AG08396 (cell line): Measurements from ENCODE around the gene PPIL4.
"Not testable (repeated sequence)": the region's sequence is repeated elsewhere in the genome, so short reads cannot be mapped to it uniquely, and the experiment has no call there.

Experiments used
- DNase-seq: peaks from one replicate; pipeline ENCODE4 v3.0.0; 2012; ENCODE audit warnings: low spot score, mixed read lengths

Gene PPIL4

DNA sequence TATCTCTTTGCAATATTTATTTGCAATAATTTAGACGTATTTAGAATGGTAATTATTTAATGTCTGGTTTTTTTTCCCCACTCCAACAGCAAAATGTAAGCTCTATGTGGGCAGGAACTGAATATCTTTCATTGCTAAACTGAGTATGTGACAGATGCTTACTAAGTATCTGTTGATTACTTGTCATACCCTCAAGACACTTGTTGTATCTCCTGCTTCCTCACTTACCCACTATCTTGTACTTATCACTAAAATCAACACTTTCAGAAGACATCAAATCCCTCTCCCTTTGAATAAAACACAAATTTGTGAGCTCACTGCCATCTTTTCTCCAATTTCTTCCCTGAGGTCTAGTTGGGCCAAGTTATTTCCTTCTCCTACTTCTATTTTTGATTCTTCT is 30.3 kb downstream of the PPIL4 start:
- no peak for DNase-seq

DNA sequence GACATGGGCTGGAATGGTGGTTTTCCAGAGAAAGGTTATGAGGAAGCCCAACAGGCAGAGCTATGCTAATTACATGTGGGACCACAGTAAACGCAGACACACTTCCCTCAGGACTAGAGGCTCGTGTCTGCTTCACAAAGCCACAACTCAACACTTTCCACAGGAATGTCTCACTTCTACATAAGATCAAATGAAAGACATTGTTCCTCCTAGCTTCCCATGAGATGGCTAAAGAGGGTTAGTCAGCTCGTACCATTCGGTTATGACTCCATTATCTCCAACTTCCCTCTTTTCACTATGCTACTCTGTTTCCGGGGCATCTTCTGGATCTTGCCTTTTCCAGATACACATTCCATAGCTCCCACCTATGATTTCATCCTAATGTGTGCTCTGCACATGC is 31.9 kb downstream of the PPIL4 start:
- DNase-seq = no peak

- DNase-seq = no peak
These were observed 34.9 kb downstream of the PPIL4 start for GRCh38 chr6:149510793-149511512.

- no peak for DNase-seq
These were observed 37.4 kb downstream of the PPIL4 start for GRCh38 chr6:149508485-149508884.

GRCh38 chr6:149503872-149504271 is 42.0 kb downstream of the PPIL4 start:
- DNase-seq = no peak

DNA sequence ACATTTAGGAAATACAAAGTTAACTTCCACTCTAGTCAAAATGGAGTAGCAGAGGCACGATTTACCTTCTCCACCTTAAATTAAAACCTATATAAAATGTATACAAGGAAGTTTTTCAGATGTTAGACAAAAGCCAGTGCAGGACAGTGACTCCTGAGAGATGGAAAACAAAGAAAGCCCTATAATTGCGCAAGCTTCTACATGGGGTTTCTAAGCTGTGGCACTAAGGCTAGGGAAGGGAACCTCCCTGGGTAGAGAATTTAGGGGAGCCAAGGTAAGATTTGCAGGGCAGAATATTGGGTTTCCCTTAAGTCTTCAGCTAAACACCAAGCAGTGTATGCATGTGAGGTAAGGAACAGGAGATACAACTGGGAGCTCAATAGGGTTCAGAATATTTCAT is 42.6 kb downstream of the PPIL4 start:
- DNase-seq = no peak

GRCh38 chr6:149501768-149502167 is 44.1 kb downstream of the PPIL4 start:
- no peak for DNase-seq

DNA sequence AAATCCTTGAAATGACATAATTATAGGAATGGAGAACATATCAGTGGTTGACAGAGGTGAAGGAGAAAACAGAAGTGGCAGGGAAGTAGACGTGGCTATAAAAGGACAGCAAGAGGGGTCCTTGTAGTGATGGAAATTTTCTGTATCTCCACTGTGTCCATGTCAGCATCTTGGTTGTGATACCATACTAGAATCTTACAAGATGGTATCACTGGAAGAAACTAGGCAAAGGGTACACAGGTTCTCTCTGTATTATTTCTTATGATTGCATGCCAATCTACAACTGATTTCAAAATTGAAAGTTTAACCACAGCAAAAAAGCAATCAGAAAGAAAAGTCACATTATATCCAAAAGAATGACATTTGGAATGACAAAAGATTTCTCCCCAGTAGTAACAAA is 44.6 kb downstream of the PPIL4 start:
- no peak for DNase-seq

GRCh38 chr6:149500096-149500495 is 45.7 kb downstream of the PPIL4 start:
- no peak for DNase-seq

DNA sequence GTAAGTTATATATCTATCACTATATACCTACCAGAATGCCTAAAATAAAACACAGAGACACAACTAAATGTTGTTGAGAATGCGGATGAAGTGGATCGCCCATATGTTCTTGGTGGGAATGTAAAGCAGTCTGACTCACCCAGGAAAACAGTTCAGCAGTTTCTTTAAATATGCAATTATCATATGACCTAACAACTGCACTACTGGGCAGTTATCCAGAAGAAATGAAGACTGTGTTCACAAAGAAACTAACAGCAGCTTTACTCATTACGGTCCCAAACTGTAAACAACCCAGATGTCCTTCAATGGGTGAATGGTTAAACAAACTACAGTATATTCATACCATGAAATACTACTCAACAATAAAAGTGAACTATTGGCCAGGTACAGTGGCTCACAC is 46.8 kb downstream of the PPIL4 start:
- DNase-seq = no peak

- no peak for DNase-seq
These were observed 48.5 kb downstream of the PPIL4 start for GRCh38 chr6:149497365-149497764.

DNA sequence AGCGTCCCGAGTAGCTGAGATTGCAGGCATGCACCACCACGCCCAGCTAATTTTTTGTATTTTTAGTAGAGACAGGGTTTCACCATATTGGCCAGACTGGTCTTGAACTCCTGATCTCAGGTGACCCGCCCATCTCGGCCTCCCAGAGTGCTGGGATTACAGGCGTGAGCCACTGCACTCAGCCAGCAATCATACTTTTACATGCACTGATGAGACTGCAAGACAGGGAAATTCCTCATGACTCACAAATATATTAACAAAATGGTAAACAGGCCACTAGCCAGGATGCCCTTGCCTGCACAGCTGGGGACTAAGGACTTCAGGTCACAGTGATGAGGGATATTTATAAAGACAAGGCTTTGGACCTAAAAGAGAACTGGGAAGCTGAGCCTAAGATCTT is 49.2 kb downstream of the PPIL4 start:
- not testable (repeated sequence) for DNase-seq

- not testable (repeated sequence) for DNase-seq
These were observed 50.4 kb downstream of the PPIL4 start for GRCh38 chr6:149495349-149496016.

GRCh38 chr6:149494810-149495209 is 51.0 kb downstream of the PPIL4 start:
- DNase-seq = not testable (repeated sequence)

GRCh38 chr6:149493761-149494320 is 52.0 kb downstream of the PPIL4 start:
- DNase-seq = no peak

- DNase-seq = no peak
These were observed 53.0 kb downstream of the PPIL4 start for GRCh38 chr6:149492798-149493343.

DNA sequence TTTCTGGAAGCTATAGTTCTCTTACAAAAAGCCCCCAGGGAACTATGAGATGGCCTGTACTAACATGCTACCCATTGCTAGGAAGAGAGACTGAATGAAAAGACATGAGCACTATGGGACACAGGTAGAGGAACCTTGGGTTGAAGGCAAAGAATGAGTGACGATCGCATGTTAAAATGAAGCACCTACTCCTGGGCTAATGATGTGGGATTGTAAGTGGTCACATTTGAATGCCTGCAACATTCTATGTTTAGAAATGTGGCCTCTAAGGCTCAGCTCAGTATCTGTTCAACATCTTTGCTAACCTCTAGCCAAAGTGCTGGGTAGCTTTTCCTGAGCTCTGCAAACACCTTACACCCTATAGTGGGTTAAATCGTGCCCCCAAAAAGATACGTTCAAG is 55.9 kb downstream of the PPIL4 start:
- no peak for DNase-seq

DNA sequence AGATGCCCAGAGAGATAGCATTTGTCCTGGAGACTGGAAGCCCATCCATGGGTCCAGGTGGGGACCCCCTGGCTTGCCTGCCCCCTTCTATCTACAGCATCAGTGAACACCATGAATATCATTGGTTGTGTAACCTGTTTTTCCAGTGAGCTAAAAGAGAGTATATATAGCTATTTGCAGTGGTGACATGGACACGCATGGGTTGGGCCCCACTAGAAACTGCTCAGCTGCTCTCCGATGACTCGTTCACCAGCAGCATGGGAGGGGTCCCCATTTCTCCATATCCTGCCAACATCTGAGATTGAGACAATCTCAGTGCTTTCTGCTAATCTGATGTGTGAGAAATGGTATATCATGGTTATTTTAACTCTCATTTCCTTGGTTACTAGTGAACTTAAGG is 57.0 kb downstream of the PPIL4 start:
- DNase-seq = no peak

DNA sequence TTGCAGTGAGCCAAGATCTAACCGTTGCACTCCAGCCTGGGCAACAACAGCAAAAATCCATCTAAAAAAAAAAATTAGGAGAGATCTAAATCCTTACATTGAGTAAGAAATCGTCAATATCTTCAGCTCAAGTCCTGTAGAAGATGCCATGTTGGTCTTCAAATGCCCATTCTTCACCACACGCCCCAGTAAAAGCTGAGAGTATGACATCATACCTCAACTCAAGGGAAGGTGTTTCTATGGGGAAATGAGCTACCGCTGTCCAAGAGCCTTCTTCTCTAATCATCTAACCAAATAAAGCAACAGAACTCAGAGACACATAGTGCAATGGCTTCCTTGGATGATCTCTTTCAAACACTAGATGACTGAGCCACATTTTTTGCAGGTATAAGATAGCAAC is 58.5 kb downstream of the PPIL4 start:
- no peak for DNase-seq

DNA sequence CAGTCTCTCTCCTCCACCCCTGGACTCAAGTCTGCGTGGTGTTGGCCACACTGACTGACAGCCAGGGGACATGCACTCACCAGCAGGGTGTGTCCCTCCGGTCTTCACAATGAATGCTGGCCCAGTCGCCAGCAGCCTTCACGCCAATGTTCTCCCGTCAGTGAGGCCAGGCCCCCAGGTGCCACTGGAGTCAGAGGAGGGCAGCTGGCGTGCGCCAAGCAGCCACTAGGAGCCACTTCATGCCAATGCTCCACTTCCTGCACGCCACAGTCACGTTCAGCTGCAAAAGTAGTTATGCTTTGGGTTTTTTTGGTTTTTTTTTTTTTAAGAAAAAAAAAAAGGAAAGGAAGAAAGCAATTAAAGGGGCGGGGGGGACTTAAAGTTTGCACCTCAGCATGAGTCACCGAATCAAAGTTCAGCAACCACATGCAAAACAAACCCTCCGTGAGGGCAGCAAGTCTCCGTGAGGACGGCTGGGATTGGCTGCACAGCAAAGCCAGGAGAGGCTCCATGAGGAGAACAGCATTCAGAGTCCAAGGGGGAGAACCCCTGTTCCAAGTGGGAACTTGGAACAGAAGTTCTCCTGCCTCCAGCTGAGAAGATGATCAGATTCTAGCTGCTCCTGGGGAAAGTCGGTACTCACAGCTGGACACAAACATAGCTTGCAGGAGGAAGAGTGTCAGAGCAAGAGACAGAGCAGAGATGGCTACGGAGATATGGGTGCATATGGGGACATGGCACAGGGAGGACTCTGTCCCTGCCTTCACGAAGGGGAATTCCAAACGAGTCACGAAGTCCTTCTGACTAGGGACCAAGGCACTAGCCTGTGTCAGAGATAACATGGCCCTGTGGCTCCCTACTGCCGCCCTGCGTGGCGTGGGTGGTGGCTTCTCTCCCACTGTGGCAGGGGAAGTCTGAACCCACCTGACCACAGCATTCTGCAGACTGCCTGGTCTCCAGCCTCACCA is 60.8 kb downstream of the PPIL4 start, which contains the start of gene ZC3H12D:
Gene ZC3H12D (minus strand): TSS at position 282 of the 968 bp plus-strand sequence. CDS start 10,471 bp downstream, outside the sequence.
- no peak for DNase-seq

DNA sequence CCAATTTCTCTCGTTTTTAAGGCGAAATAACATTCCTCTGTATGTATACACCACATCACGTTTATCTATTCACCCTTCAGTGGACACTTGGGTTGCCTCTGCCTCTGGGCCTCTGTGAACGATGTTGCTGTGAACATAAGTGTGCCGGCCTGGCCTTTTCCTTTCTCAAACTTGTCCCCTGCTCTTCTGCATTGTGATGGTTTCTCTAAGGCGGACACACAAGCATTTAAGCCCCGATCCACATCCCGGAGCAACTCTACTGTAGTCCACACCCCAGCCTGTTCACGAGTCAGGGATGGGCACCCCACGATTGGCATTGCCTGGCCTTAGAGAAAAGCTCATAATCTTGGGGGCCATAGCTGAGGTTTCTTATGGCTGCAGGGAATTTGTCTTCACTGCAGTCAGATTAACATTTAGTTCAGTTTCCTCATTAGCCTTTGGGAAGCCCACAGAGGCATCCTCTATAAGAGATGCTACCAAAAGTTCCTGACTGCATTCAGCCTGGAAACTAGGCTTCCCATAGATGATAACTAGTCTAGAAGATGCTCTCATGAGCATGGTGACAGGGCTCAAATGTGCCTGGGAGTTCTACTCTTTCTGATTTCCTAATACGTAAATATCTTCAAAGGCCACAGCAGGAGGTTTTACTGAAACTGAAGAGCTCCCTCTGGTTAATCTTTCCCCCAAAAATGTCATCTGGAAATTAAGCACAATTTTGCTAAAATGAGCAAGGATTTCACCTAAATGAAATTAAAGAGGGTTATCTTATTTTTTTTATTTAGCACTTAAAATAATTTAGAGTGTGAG is 61.8 kb downstream of the PPIL4 start:
- no peak for DNase-seq
